Mucosa of descending colon (tissue), 3 donors: ENCODE results near the gene SLC35E1. TPM values are rescaled to one million over a fixed set of nuclear protein-coding genes. Genes with fewer than 3 reads are reported as not detected.

Experiments used
- ATAC-seq: fragments of 200-7000 bp; cut with Tn5 transposase; one replicate; pipeline ENCODE4 v1.9.1; 2020; ENCODE audit warnings: mild to moderate bottlenecking, moderate library complexity
- DNase-seq, 3 donors: peaks; one replicate each; pipeline ENCODE4 v3.0.0-alpha.2; 2020
- H3K36me3 ChIP-seq: fragments of 200-600 bp; one replicate; pipeline ENCODE4 v1.8.0; 2021; ENCODE audit warnings: low read depth, mild to moderate bottlenecking
- H3K4me1 ChIP-seq: fragments of 200-600 bp; one replicate; pipeline ENCODE4 v1.8.0; 2021; ENCODE audit warnings: low read depth, mild to moderate bottlenecking
- H3K4me3 ChIP-seq: fragments of 200-600 bp; one replicate; pipeline ENCODE4 v1.8.0; 2021; ENCODE audit warnings: mild to moderate bottlenecking
- H3K9me3 ChIP-seq: fragments of 200-600 bp; one replicate; pipeline ENCODE4 v1.8.0; 2021; ENCODE audit warnings: mild to moderate bottlenecking
- intact Hi-C, 2 donors: fragments of 100-400 bp; cut with DNase I in 1 of 2; cut with micrococcal nuclease in 1 of 2; formaldehyde crosslinking; loops; one replicate each; pipeline versions ENCODE4 v1.11.0 to v1.11.1; 2022; cut with DNase I, micrococcal nuclease
- total RNA-seq, 3 donors: library from RNA; stranded (reverse); fragmentation: NEBNext Ultra II Directional in 2 of 3; extraction: Animal tissue kit (Norgen Biotek cat#: 25700) in 2 of 3; gene quantifications; one replicate each; pipeline versions ENCODE4 v1.2.1 to v1.2.4, GENCODE V29; 2021 to 2023
- TF ChIP-seq, protein P1 (sequence below): fragments of 200-600 bp; IDR thresholded peaks from one replicate; pipeline ENCODE4 v1.8.0; 2022; ENCODE audit warnings: antibody characterized with exemption, mild to moderate bottlenecking
- donor health status: DM: no; HTN: no; CAD: no; lungs with moderate emphysema.
- donor health status: DM: no; HTN: no; CAD: no.
- donor health status: DM: no; HTN: yes; CAD: no.

The SLC35E1 gene
- total RNA-seq, 3 donors from 2014 or later, result 34.6 to 45.8 (median 44.0) TPM

GRCh38 chr19:16532440-16533234 lies 39.6 kb downstream of the SLC35E1 start:
- DNase-seq, result no peak
- H3K4me1 ChIP-seq, result no peaks in the 10 kb centered on the region
- intact Hi-C loops, result no loop called here
- no peak overlapping the region for H3K4me3 ChIP-seq
- H3K36me3 ChIP-seq, result peaks cover 28% of the 10 kb centered on the region
- no peaks in the 10 kb centered on the region for H3K9me3 ChIP-seq
- ATAC-seq, result no peak
- TF ChIP-seq, protein P1, sequence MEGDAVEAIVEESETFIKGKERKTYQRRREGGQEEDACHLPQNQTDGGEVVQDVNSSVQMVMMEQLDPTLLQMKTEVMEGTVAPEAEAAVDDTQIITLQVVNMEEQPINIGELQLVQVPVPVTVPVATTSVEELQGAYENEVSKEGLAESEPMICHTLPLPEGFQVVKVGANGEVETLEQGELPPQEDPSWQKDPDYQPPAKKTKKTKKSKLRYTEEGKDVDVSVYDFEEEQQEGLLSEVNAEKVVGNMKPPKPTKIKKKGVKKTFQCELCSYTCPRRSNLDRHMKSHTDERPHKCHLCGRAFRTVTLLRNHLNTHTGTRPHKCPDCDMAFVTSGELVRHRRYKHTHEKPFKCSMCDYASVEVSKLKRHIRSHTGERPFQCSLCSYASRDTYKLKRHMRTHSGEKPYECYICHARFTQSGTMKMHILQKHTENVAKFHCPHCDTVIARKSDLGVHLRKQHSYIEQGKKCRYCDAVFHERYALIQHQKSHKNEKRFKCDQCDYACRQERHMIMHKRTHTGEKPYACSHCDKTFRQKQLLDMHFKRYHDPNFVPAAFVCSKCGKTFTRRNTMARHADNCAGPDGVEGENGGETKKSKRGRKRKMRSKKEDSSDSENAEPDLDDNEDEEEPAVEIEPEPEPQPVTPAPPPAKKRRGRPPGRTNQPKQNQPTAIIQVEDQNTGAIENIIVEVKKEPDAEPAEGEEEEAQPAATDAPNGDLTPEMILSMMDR, result no peak

DNA sequence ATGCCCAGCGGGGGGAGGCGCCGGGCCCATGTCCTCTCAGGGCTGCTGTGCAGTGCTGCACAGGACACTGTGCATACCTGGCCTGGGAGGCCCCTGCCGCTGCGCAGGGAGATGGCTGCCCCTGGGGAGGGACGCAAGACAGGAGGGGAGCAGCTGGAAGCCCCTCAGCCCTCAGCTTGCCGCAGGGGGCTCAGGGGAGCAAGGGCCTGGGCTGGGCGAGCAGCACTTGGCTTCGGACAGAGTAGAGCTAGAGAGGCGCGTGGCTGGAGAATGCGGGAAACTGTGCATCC lies 40.9 kb downstream of the SLC35E1 start:
- H3K4me3 ChIP-seq, result no peak overlapping the region
- no peaks in the 10 kb centered on the region for H3K4me1 ChIP-seq
- no peak for DNase-seq
- no peaks in the 10 kb centered on the region for H3K9me3 ChIP-seq
- peaks cover 32% of the 10 kb centered on the region for H3K36me3 ChIP-seq
- TF ChIP-seq, protein P1, result no peak
- intact Hi-C loops, result no loop called here
- no peak for ATAC-seq

- DNase-seq, result no peak
- Histone ChIP-seq H3K9me3 (no peaks in the 10 kb centered on the region), H3K4me3 (no peak overlapping the region), H3K4me1 (no peaks in the 10 kb centered on the region), H3K36me3 (peaks cover 32% of the 10 kb centered on the region)
- TF ChIP-seq, protein P1, result no peak
- ATAC-seq, result no peak
- intact Hi-C loops, result no loop called here
These were observed 41.5 kb downstream of the SLC35E1 start for GRCh38 chr19:16530540-16531379.

DNA sequence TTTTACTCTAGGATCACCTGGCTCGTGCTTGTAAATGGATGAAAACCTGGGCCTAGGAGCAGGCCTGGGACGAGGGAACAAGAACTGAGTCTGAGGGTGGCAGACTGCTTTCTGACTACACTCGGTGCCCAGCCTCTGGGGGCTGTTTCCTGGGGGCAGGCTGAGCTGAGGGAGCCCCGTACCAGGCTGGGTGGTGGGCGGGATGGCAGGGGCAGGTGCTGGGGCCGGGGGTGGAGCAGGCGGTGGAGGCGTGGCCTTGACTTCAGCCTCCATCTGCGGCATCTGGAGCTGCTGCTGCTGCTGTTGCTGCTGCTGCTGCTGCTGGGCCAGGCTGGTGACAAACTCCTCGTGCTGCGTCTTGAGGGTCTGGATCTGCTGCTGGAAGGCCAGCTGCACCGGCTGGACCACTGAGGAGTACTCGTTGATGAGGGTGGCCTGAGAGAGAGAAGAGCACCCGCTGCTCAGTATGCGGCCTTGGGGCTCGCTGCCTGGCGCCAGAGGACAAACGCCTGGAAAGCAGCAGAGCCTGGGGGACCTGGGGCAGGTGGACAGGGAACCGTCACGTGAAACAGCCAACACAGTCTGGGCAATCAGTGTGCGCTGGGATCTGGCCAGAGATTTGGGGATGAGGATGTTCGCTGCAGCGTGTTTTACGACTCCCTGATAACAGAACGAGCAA lies 42.6 kb downstream of the SLC35E1 start:
- DNase-seq (no peak), ATAC-seq (no peak)
- TF ChIP-seq, protein P1, result no peak
- H3K4me1 ChIP-seq, result no peaks in the 10 kb centered on the region
- no peak overlapping the region for H3K4me3 ChIP-seq
- intact Hi-C loops, result no loop called here
- H3K9me3 ChIP-seq, result no peaks in the 10 kb centered on the region
- H3K36me3 ChIP-seq, result peaks cover 27% of the 10 kb centered on the region

- Histone ChIP-seq H3K4me3 (no peak overlapping the region), H3K36me3 (peaks cover 21% of the 10 kb centered on the region), H3K4me1 (no peaks in the 10 kb centered on the region), H3K9me3 (no peaks in the 10 kb centered on the region)
- intact Hi-C loops, result no loop called here
- DNase-seq (peak in 1 of 3 donors; percentile 38), ATAC-seq (peak; percentile 46)
- TF ChIP-seq, protein P1, result no peak
These were observed 44.2 kb downstream of the SLC35E1 start for GRCh38 chr19:16527971-16528521.
